Glomerular endothelial cell (primary cell): ENCODE measurements around the gene SMIM26. TPM values are rescaled to one million over a fixed set of nuclear protein-coding genes. Genes with fewer than 3 reads are reported as not detected.
"Not testable (repeated sequence)": the region's sequence is repeated elsewhere in the genome, so short reads cannot be mapped to it uniquely, and the experiment has no call there.

Experiments
- DNase-seq: peaks from one replicate; pipeline ENCODE4 v3.0.0-alpha.2; 2011; ENCODE audit warnings: low read depth, low spot score; ENCODE audit errors: extremely low read depth
- total RNA-seq: library from RNA; depleted of rRNA; stranded (reverse); fragments of >200 nt; gene quantifications from 2 replicates; pipeline ENCODE4 v1.2.3, GENCODE V29; 2015

The SMIM26 gene, protein sequence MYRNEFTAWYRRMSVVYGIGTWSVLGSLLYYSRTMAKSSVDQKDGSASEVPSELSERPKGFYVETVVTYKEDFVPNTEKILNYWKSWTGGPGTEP
- total RNA-seq, result 57.5 and 79.8 TPM in 2 replicates

DNA sequence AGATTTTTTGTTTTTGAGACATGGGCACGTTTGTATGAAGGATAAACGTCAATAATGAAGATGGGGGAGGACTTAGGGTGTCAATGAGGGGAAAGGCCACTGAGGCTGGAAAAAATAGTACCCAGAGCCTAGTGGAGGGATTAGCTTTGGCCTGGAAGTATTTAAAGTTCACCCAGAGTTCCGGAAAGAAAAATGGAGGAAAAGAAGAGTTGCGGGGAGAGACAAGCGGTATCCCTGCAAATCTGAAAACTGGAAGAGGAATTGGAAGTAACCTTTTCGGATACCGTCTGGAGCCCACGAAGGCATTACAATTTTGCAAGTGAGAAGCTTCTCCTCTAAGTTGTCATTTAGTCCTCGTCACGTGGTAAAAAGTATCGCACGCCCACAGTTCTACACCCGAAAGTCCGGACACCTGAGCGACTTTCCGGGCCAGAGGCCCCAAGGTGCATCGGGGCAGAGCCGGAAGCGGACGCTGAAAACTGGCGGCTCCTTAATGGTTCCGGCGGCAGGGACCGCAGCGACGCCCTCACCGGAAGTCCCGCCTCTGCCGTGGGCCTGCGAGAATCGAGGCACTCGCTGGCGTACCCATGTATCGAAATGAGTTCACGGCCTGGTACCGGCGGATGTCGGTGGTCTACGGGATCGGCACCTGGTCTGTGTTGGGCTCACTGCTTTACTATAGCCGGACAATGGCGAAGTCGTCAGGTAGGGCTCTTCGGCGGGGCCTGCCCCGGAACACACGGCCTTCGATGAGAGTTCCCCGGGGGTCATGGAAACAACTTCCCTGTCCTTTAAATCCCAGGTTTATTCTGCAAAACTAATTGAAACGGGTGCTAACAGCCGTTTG lies at the start of gene SMIM26:
Gene SMIM26 (plus strand): TSS at position 541 of the 847 bp plus-strand sequence. CDS start 47 bp downstream, at position 588.
- DNase-seq, result peak; percentile 50

DNA sequence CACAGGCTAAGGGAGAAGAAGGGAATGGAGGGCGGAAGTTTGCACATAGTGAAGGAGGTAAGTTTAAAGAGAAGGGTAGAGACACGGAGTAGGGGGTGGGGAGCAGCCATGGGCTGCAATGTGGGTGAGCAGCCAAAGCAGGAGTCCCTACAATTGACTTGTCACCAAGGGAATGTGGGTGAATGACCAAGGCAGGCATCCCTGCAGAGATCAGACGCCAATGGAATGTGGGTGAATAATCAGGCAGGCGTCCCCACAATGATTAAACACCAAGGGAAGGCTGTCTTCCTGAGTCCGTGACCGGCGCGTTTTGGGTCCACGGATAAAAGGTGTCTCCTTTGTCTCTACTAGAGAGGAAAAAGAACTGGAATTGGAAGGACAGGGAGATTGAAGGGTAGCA lies 45.2 kb upstream of the SMIM26 start:
- not testable (repeated sequence) for DNase-seq

DNA sequence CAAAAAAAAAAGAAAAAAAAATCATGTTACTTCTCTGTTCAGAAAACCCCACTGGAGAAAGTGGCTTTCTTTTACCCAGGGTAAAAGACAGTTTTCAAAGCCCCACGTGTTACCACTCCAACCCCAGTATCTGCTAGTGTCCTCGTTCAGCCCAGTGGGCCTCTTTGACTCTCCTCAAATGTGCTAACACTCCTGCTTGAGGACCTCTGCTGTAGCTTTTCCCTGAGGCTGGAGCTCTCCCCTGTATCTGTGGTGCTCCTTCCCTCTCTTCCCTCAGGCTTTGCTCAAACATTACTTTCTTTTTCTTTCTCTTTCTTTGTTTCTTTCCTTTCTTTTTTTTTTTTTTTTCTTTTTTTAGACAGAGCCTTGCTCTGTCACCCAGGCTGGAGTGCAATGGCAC lies 44.2 kb upstream of the SMIM26 start:
- no peak for DNase-seq

DNA sequence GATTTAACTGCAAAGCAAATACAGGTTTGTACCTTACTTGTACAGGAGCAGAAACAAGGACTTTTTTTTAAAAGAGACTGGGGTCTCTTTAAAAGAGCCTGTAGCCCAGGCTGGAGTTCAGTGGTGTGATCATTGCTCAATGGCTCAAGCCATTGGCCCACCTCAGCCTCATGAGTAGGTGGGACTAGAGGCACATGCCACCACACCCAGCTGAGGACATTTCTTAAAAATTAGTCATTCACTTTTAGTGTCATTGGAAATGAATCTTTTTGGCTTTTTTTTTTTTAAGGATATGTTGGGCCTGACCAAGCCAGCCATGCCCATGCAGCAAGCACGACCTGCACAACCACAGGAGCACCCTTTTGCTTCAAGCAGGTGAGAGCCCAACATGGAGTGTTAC lies 42.6 kb upstream of the SMIM26 start:
- no peak for DNase-seq

DNA sequence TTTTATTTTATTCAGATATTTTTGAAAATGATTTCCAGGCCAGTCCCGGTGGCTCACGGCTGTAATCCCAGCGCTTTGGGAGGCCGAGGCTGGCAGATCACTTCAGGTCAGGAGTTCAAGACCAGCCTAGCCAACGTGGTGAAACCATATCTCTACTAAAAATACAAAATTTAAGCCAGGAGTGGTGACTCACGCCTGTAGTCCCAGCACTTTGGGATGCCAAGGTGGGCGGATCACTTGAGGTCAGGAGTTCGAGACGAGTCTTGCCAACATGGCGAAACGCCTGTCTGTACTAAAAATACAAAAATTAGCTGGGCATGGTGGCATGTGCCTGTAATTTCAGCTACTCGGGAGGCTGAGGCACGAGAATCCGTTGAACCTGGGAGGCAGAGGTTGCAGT lies 40.5 kb upstream of the SMIM26 start:
- DNase-seq, result not testable (repeated sequence)

DNA sequence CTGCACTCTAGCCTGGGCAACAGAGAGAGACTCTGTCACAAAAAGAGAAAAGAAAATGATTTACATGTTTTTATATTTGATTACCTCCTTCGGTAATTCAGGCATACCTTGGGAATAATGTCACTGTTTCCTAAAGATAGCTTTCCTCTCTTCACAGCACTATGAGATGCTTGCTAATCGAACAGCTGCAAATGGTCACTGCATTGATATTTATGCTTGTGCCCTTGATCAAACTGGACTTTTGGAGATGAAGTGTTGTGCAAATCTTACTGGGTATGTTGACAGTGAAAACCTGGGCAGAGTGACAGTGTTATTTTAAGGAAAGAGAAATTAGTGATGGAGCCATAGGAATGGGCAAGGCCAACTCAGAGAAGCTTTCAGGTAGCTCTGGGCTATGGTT lies 39.9 kb upstream of the SMIM26 start:
- no peak for DNase-seq

DNA sequence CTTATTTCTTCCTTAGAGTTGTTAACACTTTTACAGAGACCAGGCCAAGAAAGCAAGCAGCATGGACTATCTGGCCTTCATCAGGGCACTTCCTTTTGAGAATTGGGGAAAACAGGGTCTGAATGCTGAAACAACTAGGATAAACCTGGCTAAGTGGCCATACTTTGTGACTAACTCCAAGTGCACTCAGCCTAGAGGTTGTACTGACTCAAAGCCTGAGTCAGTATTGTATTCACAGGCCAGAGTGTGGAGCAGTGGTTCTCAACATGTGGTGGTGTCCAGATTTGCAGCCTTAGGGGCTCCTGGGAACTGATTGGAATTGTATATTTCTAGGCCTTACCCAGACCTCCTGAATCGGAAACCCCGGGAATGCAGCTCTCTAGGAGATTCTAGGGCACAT lies 39.4 kb upstream of the SMIM26 start:
- no peak for DNase-seq

DNA sequence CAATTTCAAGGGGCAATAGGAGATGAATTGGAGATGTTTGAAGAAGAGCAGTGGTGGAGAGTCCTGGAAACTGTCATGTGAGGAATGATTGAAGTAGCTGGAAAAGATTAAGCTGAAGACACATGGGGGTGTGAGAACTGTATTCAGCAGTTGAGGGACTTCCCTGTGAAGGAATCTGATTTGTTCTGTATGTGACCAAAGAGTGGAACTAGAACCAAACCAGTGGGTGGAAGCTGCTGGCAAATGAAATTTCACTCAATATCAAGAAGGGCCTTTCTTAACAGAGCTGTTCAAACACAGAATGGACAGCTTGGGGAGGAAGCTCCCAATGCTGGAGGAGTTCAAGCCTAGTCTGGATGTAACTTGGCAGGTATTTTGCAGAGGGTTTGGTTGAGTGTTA lies 38.2 kb upstream of the SMIM26 start:
- DNase-seq, result no peak

DNA sequence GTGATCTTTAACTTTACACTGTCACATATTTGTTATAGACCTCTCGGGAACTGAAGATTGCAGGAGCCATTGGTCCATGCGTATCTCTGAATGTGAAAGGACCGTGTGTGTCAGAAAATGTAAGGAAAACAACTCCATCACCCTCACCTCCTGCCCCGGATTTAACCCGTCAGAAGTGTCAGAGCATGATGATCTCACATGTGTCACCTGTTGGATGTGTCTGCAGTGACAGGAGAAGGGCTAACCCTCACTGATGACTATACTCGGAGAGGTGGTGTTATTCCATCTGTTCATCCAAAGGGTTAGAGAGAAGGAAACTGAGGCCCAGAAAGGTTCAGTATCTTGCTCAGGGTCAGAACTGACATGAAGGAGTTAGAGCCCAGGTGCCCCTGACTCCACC lies 34.6 kb upstream of the SMIM26 start:
- DNase-seq, result no peak

DNA sequence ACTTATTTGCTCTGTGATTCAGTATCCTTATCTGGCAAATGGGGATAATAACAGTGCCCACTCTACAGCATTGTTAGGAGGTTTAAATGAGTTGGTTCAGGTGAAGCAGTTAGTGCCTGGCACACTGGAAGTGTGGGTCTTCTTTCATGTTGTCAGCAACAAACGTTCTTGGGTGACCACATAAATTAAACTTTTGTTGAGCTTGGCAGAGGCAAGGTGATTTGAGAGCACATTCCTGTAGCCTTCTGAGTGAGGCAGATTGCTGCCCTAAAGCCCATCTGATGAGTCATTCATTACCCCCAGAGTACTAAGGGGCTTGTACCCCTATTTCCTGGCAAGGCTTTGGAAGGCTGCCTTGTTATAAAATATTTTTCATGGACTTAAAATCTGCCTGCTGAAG lies 33.7 kb upstream of the SMIM26 start:
- no peak for DNase-seq

DNA sequence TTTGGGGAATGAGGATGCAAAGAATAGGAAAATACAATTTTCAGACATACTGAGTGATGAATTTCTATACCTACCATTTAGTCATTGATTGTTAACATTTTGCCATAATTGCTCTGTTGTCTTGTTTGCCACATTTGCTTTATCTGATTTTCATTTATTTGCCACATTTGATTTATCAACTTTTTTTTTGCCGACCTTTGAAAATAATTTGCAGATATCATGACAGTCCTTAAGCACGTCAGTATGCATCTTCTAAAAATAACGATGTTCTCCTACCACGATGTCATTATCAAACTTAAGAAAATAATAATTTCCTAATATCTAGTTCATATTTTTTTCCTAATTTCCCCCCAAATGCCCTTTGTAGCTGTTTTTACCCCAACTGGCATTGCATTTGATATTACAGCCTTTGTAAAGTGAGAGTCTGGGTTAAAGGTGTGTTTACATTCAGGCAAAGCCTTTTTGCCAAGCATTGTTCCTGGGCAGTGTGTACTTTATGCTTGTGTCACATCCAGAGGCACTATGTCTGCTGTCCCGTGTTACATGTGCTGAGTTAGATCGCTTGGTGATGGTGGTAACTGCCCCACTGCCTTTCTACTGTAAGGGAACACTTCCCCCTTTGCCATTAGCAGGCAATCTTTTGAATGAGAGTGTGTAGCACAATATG lies 33.1 kb upstream of the SMIM26 start:
- DNase-seq, result no peak

DNA sequence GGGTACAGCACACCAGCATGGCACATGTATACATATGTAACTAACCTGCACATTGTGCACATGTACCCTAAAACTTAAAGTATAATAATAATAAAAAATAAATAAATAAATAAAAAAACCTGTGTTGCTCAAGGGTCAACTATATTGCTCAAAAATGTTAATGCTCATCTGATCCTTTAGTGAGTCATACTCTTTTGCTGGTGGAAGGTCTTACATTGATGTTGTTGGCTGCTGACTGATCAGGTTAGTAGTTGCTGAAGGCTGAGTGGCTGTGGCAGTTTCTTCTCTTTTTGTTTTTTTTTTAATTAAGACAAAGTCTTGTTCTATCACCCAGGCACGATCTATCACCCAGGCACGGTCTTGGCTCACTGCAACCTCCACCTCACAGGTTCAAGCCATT lies 29.6 kb upstream of the SMIM26 start:
- no peak for DNase-seq

DNA sequence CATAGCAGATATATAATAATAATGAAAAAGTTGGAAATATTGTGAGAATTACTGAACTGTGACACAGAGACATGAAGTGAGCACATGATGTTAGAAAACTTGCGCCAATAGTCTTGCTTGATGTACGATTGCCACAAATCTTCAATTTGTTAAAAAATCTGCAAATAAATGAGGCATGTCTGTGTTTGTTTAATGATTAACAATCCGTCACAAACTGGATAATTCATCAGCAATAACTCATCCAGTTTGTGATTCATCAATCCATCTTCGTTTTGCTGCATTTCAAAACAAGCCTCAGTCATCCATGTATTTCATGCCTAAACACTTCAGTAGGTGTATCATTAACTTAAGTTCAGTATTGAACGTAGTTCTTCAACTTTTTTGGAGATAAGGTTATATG lies 25.5 kb upstream of the SMIM26 start:
- DNase-seq, result no peak

DNA sequence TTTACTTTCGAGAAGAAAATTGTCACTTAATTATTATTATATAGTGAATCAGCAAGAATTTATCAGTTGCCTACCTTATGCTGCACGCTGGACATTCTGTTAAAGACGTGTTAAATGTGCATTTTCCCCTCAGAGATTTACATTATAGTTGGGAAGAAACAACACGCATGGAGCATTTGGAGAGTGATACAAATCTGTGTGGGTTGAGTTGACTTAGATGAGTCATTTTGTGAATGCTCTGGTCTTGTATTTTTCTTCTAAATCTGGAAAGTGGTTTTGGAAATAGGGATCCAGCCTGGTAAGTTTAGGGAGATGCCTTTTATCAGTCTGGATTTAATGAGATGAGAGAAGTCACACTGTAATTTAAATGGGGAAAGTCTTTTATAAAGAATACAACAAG lies 24.0 kb upstream of the SMIM26 start:
- DNase-seq, result no peak

DNA sequence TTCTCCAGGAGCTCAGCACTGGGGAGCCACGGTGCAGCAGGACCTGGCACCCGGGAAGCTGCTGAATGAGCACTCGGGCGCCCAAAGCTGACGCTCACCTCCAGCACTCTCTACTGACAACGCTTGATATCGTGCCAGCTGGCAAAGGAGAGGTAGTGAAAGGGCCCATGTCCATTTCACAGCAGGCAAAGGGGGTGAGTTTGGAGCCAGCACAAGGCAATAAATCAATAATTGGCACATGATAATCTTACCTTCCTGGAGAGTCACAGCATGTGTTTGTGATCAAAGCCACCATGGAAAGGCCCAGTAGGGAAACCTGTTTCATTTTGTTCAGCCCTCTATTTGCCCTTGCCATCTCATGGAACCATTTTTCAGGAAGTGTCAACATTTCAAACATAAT lies 23.3 kb upstream of the SMIM26 start:
- DNase-seq, result no peak

DNA sequence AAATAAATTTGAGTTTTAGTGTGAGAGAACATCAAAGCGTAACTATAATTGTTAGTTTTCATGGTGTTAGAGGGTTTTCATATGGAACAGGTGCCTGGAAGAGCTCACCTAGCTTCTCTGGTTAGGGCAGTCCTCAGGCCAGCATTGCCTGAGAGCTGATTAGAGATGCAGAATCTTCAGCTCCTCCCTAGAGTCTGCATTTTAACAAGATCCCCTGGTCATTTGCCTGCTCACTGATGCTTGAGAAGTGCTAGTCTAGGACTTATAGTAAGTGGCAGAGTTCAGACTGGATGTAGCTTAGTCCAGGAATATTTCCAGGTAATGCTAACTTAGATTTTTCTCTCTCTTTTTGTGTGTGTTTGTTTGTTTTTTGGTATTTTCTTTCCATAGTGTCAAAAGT lies 21.7 kb upstream of the SMIM26 start:
- no peak for DNase-seq

DNA sequence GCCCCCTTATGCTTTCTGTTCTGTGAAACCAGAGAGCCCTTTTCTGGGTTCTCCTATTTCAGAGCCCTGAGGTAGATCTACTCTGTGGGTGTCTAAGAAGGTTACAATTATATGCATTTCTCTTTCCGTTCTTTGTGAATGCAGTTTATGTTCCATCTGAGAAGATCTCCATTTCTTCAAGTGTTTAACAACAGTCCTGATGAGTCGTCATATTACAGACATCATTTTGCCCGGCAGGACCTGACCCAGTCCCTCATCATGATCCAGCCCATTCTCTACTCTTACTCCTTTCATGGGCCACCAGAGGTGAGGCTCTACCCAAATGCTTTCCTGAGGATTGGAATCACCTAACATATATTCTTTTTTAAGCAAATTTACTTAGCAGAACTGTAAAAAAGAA lies 18.8 kb upstream of the SMIM26 start:
- no peak for DNase-seq

DNA sequence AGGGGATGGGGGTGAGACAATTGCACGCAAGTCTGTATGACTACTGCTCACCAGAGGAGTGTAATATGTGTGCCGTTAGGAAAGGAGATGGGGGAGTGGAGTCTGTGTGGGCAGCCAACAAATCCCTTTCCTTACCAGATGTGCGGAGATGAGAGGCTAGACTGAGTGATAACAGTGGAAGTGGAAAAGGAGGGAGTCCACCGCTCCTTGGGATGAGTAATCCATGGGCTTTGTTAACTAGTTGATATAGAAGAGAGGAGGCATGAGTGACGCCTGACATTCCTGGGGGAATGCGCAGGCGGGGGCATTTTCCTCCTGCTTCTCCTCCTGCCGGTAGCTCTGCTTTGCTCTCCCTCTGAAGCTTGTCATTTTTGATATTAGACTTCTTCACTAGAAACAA lies 13.5 kb upstream of the SMIM26 start:
- no peak for DNase-seq

DNA sequence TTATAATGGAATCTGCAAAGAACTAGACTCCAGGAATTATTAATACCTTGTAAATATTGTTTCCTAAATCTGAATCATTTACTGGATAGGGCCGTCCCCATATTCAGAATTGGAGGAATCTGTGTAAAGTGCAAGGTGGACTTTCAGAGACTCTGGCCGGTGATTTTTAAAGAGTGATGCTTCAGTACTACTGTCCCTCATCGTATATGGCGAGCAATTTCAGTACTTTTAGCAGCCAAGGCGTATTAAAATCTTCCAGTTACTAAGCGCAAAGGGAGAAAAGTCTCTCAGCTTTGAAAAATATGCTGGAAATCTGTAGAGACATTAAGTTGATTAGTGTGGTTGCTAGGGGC lies 483 bp downstream of the SMIM26 start:
- no peak for DNase-seq

DNA sequence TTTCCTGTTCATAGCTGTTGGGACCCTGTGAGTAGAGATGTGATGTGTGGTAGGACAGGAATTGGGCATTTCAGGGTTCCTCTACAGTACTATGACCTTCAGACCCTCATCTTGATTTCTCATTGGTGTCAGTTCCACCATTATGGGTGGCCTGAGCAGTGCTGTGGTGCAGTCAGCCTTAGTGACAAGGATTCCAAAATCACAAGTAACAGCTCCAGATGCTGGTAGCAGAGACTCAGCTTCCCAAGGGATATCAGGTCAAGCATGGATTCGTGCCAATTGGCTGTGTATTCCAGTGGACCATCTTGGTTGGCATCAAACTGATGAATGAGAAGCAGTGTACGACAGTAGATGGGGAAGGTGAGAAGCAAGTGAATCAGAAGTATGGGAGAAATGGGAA lies 3.8 kb downstream of the SMIM26 start:
- DNase-seq, result no peak

DNA sequence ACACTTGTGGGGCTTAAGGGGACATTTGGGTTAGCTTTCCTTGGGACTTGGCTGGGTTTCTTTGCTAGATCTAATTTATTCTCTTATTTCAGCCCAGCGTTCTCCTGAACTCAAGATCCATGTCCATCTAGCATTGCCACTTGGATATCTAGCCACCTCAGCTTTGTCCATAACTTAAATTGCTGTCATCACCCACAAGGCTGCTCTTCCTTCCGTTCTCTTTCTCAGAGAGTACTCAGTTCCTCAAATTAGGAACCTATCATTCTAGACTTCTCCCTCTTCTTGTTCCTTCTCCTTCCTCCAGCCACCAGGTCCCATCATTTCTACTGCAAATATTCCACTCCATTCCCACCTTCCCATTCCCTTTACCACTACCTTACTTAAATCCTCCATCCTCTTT lies 4.3 kb downstream of the SMIM26 start:
- no peak for DNase-seq

DNA sequence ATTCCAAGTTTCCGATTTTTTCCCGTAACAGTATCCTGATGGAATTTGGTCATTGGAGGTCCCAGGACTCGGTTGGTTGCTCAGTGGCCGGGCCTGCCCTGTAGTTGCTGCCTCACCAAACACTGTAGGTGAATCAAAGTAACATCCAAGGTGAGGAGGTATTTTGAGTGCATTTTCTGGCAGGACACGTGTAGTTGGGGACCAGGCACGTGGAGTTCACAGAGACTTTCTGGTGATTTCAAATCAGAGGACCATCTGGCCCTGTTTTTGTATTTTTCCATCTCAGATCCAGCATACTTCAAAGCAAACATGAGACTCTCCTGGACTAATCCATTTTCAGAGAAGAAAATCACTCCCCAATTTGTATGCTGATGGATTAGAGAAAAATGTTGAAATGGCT lies 10.7 kb downstream of the SMIM26 start:
- no peak for DNase-seq
